GM18868 (cell line): ENCODE results near the gene SOWAHA.

ENCODE experiments used
- ATAC-seq: cut with Tn5 transposase; IDR thresholded peaks from one replicate; pipeline ENCODE4 v1.9.1; 2021; ENCODE audit warnings: mild to moderate bottlenecking, moderate library complexity; ENCODE audit not compliant: unreplicated experiment

Gene SOWAHA

GRCh38 chr5:132812781-132813598 lies at the start of gene SOWAHA:
SOWAHA (plus strand) TSS chr5:132813302; CDS start chr5:132813622, 320 bp downstream.
- ATAC-seq: no peak

- ATAC-seq: no peak
Measured at GRCh38 chr5:132764051-132764450, 49.1 kb upstream of the SOWAHA start.

- ATAC-seq: no peak
Measured at GRCh38 chr5:132764671-132765238, 48.3 kb upstream of the SOWAHA start.

- no peak for ATAC-seq
Measured at GRCh38 chr5:132765311-132766019, 47.6 kb upstream of the SOWAHA start.

- no peak for ATAC-seq
Measured at GRCh38 chr5:132766020-132766805, 46.9 kb upstream of the SOWAHA start.

GRCh38 chr5:132766806-132767055 lies 46.4 kb upstream of the SOWAHA start:
- ATAC-seq: no peak

GRCh38 chr5:132767150-132767549 lies 46.0 kb upstream of the SOWAHA start:
- ATAC-seq: no peak

GRCh38 chr5:132768485-132768868 lies 44.6 kb upstream of the SOWAHA start:
- no peak for ATAC-seq

- no peak for ATAC-seq
Measured at GRCh38 chr5:132770476-132771159, 42.5 kb upstream of the SOWAHA start.

- ATAC-seq: no peak
Measured at GRCh38 chr5:132771503-132771998, 41.6 kb upstream of the SOWAHA start.

GRCh38 chr5:132772291-132773070 lies 40.6 kb upstream of the SOWAHA start:
- ATAC-seq: no peak

- no peak for ATAC-seq
Measured at GRCh38 chr5:132773114-132773513, 40.0 kb upstream of the SOWAHA start.

GRCh38 chr5:132773601-132774355 lies 39.3 kb upstream of the SOWAHA start:
- no peak for ATAC-seq

- ATAC-seq: no peak
Measured at GRCh38 chr5:132774406-132774805, 38.7 kb upstream of the SOWAHA start.

GRCh38 chr5:132774896-132775295 lies 38.2 kb upstream of the SOWAHA start:
- no peak for ATAC-seq

- ATAC-seq: no peak
Measured at GRCh38 chr5:132775476-132775961, 37.6 kb upstream of the SOWAHA start.

GRCh38 chr5:132776131-132776937 lies 36.8 kb upstream of the SOWAHA start:
- ATAC-seq: peak; percentile 21

- no peak for ATAC-seq
Measured at GRCh38 chr5:132776938-132777208, 36.2 kb upstream of the SOWAHA start.
